HG02938 (cell line): ENCODE results near the gene TXNRD3.

Source experiments
- ATAC-seq: cut with Tn5 transposase; IDR thresholded peaks from one replicate; pipeline ENCODE4 v1.9.1; 2021; ENCODE audit warnings: mild to moderate bottlenecking, moderate library complexity; ENCODE audit not compliant: unreplicated experiment

TXNRD3 gene

GRCh38 chr3:126672340-126672739 lies 17.4 kb upstream of the TXNRD3 start:
- ATAC-seq = no peak

- no peak for ATAC-seq
These were observed 16.6 kb upstream of the TXNRD3 start for GRCh38 chr3:126671521-126671920.

GRCh38 chr3:126668450-126669401 lies 13.8 kb upstream of the TXNRD3 start:
- no peak for ATAC-seq

GRCh38 chr3:126667631-126668449 lies 12.9 kb upstream of the TXNRD3 start:
- ATAC-seq = no peak

GRCh38 chr3:126666658-126667528 lies 12.0 kb upstream of the TXNRD3 start:
- no peak for ATAC-seq

GRCh38 chr3:126665959-126666657 lies 11.2 kb upstream of the TXNRD3 start:
- ATAC-seq = no peak

- no peak for ATAC-seq
These were observed 10.5 kb upstream of the TXNRD3 start for GRCh38 chr3:126665221-126665936.

- ATAC-seq = no peak
These were observed 9.8 kb upstream of the TXNRD3 start for GRCh38 chr3:126664591-126665214.

- no peak for ATAC-seq
These were observed 8.8 kb upstream of the TXNRD3 start for GRCh38 chr3:126663750-126664149.

- no peak for ATAC-seq
These were observed 8.3 kb upstream of the TXNRD3 start for GRCh38 chr3:126663257-126663656.

- ATAC-seq = no peak
These were observed 6.8 kb upstream of the TXNRD3 start for GRCh38 chr3:126661532-126662364.

- ATAC-seq = no peak
These were observed 5.3 kb upstream of the TXNRD3 start for GRCh38 chr3:126659915-126660886.

- no peak for ATAC-seq
These were observed 3.7 kb upstream of the TXNRD3 start for GRCh38 chr3:126658584-126658983.

GRCh38 chr3:126657901-126658300 lies 3.0 kb upstream of the TXNRD3 start:
- ATAC-seq = no peak

GRCh38 chr3:126656371-126657134 lies 1.6 kb upstream of the TXNRD3 start:
- no peak for ATAC-seq

- ATAC-seq = no peak
These were observed 963 bp upstream of the TXNRD3 start for GRCh38 chr3:126655887-126656286.
